H1 (cell line): ENCODE results near the gene CCNY. TPM values are rescaled to one million over a fixed set of nuclear protein-coding genes. Genes with fewer than 3 reads are reported as not detected.

ENCODE experiments used
- BACH1 ChIP-seq: IDR thresholded peaks from 2 replicates; pipeline ENCODE4 v1.6.1; 2012; ENCODE audit warnings: low read length, improper control_type of control experiment
- BCL11A ChIP-seq, 2 experiments: IDR thresholded peaks; one replicate each; pipeline ENCODE4 v1.6.1; 2011; ENCODE audit warnings: low read depth in 2 of 2, low read length in 2 of 2, mild to moderate bottlenecking in 2 of 2
- CBX8 ChIP-seq: fragments of 300-800, 300-1000 bp; sonication (generic); IDR thresholded peaks from 2 replicates; pipeline ENCODE4 v1.7.1; 2016; ENCODE audit warnings: low read depth, low read length, borderline replicate concordance
- RAD21 ChIP-seq, 2 experiments: IDR thresholded peaks in 1 of 2; conservative IDR thresholded peaks in 1 of 2; 2 replicates each; pipeline ENCODE4 v1.6.1; 2011; ENCODE audit warnings: low read depth in 2 of 2, low read length in 2 of 2, improper control_type of control experiment in 1 of 2, inconsistent platforms in 1 of 2, mild to moderate bottlenecking in 1 of 2, moderate library complexity in 1 of 2
- SAP30 ChIP-seq: fragments of 300-600 bp; sonication (generic); IDR thresholded peaks from 2 replicates; pipeline ENCODE4 v1.7.1; 2012; ENCODE audit warnings: low read length, moderate library complexity, mild to moderate bottlenecking, inconsistent platforms; ENCODE audit not compliant: insufficient read depth, insufficient replicate concordance
- polyA plus RNA-seq, 7 experiments: library from polyadenylated mRNA; depleted of rRNA in 3 of 7; stranded (reverse) in 5 of 7; unstranded in 2 of 7; fragments of >200 nt in 5 of 7; fragments of 200-250 nt in 2 of 7; gene quantifications; 1 replicate in 5 of 7; 2 replicates in 1 of 7; 4 replicates in 1 of 7; pipeline versions ENCODE4 v1.2.1 to v1.2.3, GENCODE V29; 2011 to 2013; ENCODE audit warnings: missing spikeins in 2 of 7, mixed read lengths in 2 of 7
- total RNA-seq: library from RNA; stranded (reverse); fragmentation: NEBNext Ultra II Directional; extraction: Animal tissue kit (Norgen Biotek cat#: 25700); gene quantifications from 2 replicates; pipeline ENCODE4 v1.2.1, GENCODE V29; 2021
- TF ChIP-seq, protein P1 (sequence below): IDR thresholded peaks from 2 replicates; pipeline ENCODE4 v1.6.1; 2012; ENCODE audit warnings: low read length, inconsistent platforms

CCNY gene
- total and polyA plus RNA-seq, 2 of the 8 experiments (the other 6 are each of a cell fraction or from before 2014, with no cell fraction given) = 25.3 to 68.2 TPM

DNA sequence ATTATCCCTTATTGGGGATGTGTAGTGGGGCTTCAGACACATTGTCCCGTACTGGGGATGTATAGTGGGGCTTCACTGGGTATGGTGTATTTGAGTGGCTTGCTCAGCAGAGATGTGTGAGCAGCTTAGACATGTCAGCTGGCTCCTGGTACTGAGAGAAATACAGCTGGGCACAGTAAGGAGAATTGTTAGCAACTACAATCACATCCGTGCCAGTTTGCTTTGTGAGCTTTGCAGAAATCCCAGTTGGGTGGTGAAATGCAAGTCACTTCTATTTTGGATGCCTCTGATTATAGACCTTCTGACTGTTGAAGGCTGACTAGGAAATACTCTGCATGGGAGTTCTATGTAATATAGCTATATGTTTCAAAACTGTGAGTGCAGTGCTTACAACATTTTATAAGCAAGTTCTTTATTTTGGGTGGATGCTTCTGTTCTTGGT, 10.8 kb downstream of the CCNY start (continued):
- TF ChIP-seq RAD21 (IDR thresholded peaks at IDR 0.05 in 1 of 2, conservative IDR thresholded peaks at IDR 0.05 in 1 of 2; ENCODE audit: low read depth in 2 of 2, low read length in 2 of 2) (no peak), BACH1 (no peak), BCL11A (IDR thresholded peaks at IDR 0.05; ENCODE audit: low read depth in 2 of 2, low read length in 2 of 2) (no peak), SAP30 (no peak), CBX8 (no peak)
- TF ChIP-seq, protein P1, sequence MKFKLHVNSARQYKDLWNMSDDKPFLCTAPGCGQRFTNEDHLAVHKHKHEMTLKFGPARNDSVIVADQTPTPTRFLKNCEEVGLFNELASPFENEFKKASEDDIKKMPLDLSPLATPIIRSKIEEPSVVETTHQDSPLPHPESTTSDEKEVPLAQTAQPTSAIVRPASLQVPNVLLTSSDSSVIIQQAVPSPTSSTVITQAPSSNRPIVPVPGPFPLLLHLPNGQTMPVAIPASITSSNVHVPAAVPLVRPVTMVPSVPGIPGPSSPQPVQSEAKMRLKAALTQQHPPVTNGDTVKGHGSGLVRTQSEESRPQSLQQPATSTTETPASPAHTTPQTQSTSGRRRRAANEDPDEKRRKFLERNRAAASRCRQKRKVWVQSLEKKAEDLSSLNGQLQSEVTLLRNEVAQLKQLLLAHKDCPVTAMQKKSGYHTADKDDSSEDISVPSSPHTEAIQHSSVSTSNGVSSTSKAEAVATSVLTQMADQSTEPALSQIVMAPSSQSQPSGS = no peak
